ENCODE results near the gene MAP2K5.

Gene MAP2K5

DNA sequence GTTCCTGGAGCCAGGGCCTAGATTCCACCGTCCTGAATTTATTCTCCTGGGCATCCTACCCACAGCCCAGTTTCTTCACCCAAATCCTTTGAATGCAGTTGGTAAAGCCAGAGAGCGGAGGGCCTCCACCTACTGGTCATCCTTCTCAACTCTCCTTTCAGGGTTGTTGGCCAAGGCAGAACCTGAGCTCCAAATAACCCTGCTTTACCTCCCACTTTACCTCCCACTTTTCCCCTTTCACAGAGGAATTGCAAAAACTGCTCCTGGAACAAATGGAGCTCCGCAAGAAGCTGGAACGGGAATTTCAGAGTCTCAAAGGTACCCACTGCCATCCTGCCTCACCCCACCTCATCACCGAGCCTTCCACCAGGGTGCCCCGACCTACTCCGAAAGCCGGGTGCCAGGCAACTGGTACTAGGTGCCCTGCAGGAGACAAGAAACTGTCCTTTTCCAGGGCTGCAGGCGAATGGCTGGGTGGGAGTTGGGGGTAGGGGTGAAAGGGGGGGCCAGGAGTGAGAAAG, 289.6 kb downstream of the MAP2K5 start:
- Histone ChIP-seq H3K9ac (ENCODE audit: low read length) (no peak overlapping the region), H2BK5ac (ENCODE audit: low read length) (no peak overlapping the region)

DNA sequence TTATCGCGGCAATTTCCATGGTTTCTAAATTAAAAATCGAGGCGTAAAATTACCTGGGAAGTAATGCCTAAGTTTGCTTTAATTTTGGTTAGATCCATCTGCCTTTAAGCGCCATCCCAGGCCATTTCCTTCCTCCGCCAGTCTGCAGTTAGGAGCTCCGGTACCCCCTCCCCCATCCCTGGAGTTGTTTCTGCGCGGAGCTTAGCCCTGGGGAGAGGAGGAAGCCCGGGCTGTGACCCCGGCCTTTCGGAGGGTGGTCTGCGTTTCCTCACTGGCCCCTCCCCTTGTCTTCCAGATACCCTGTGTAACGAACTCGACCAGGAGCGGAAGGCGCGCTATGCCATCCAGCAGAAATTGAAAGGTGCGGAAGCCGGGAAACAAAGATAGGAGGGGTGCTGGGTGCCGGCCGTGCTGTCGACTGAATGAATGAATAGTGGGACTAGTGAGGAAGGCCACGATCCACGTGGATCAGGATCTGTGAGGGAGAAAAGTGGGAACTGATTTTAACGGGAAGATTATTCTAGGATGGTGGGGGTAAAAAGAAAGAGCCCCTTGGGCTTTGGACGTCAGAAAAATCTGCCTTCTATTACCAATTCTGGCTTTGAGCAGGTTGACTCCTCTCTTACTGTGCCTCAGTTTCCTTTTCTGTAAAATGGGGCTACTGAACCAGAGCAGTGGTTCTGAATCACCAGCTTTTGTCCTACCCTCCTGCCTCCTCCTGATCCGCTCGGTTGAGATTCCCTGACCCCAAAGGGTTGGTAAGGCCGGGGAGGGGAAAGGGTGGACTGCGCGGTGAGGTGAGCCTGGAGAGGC, 290.6 kb downstream of the MAP2K5 start:
- H3K9ac ChIP-seq (ENCODE audit: low read length): peak overlapping the region; percentile 9
- H2BK120ac ChIP-seq (ENCODE audit: low read depth, low read length): no peak overlapping the region
- no peak overlapping the region for H4K8ac ChIP-seq (ENCODE audit: low read depth, low read length)
- no CpG with 5 or more reads among the region's 32 CpGs for WGBS (ENCODE audit: extremely low coverage, insufficient coverage, low lambda C conversion rate)
- no peak overlapping the region for H3K23ac ChIP-seq (ENCODE audit: low read length)
- no peak overlapping the region for H3K18ac ChIP-seq (ENCODE audit: low read length)
- H3K27me3 ChIP-seq (ENCODE audit: insufficient read depth, low read length, poor library complexity): peaks cover 76% of the 10 kb centered on the region
- H3K79me2 ChIP-seq (ENCODE audit: control insufficient read depth, insufficient read depth, low read length): no peaks in the 10 kb centered on the region
- H3K56ac ChIP-seq (ENCODE audit: low read length): no peak overlapping the region
- no peak overlapping the region for H4K5ac ChIP-seq (ENCODE audit: low read length)
- H3K36me3 ChIP-seq (ENCODE audit: control insufficient read depth, insufficient read depth, low read length): no peaks in the 10 kb centered on the region
- no peak for DNase-seq
- no peak overlapping the region for H3K4me3 ChIP-seq (ENCODE audit: low read length)
- H3K79me1 ChIP-seq (ENCODE audit: low read length): no peaks in the 10 kb centered on the region
- no peak overlapping the region for H2BK15ac ChIP-seq (replicated peaks; ENCODE audit: low read depth)
- no peak overlapping the region for H2AK5ac ChIP-seq (ENCODE audit: low read length)
- peak overlapping the region; percentile 32 for H3K4me2 ChIP-seq (ENCODE audit: low read length)
- no peak overlapping the region for H3K27ac ChIP-seq (ENCODE audit: low read depth, low read length)
- H2BK5ac ChIP-seq (ENCODE audit: low read length): no peak overlapping the region
- peaks cover 4% of the 10 kb centered on the region for H3K4me1 ChIP-seq (ENCODE audit: control insufficient read depth, low read depth, low read length)
- no peak overlapping the region for H3K4ac ChIP-seq (ENCODE audit: low read depth, low read length)

More for the DNA sequence above, 289.6 kb downstream of the MAP2K5 start:
- no peak overlapping the region for H4K5ac ChIP-seq (ENCODE audit: low read length)
- no peak overlapping the region for H2BK120ac ChIP-seq (ENCODE audit: low read depth, low read length)
- no peaks in the 10 kb centered on the region for H3K79me1 ChIP-seq (ENCODE audit: low read length)
- peaks cover 80% of the 10 kb centered on the region for H3K27me3 ChIP-seq (ENCODE audit: insufficient read depth, low read length, poor library complexity)
- no peak overlapping the region for H3K4me3 ChIP-seq (ENCODE audit: low read length)
- no CpG with 5 or more reads among the region's 9 CpGs for whole genome bisulfite sequencing (ENCODE audit: extremely low coverage, insufficient coverage, low lambda C conversion rate)
- H3K4me2 ChIP-seq (ENCODE audit: low read length): no peak overlapping the region
- no peak overlapping the region for H2BK15ac ChIP-seq (replicated peaks; ENCODE audit: low read depth)
- H3K4me1 ChIP-seq (ENCODE audit: control insufficient read depth, low read depth, low read length): peaks cover 4% of the 10 kb centered on the region
- no peak overlapping the region for H3K23ac ChIP-seq (ENCODE audit: low read length)
- no peak overlapping the region for H3K4ac ChIP-seq (ENCODE audit: low read depth, low read length)
- DNase-seq: peak; percentile 80
- no peaks in the 10 kb centered on the region for H3K79me2 ChIP-seq (ENCODE audit: control insufficient read depth, insufficient read depth, low read length)
- no peak overlapping the region for H3K56ac ChIP-seq (ENCODE audit: low read length)
- H3K27ac ChIP-seq (ENCODE audit: low read depth, low read length): no peak overlapping the region
- H3K18ac ChIP-seq (ENCODE audit: low read length): no peak overlapping the region
- no peaks in the 10 kb centered on the region for H3K36me3 ChIP-seq (ENCODE audit: control insufficient read depth, insufficient read depth, low read length)
- no peak overlapping the region for H2AK5ac ChIP-seq (ENCODE audit: low read length)
- no peak overlapping the region for H4K8ac ChIP-seq (ENCODE audit: low read depth, low read length)

DNA sequence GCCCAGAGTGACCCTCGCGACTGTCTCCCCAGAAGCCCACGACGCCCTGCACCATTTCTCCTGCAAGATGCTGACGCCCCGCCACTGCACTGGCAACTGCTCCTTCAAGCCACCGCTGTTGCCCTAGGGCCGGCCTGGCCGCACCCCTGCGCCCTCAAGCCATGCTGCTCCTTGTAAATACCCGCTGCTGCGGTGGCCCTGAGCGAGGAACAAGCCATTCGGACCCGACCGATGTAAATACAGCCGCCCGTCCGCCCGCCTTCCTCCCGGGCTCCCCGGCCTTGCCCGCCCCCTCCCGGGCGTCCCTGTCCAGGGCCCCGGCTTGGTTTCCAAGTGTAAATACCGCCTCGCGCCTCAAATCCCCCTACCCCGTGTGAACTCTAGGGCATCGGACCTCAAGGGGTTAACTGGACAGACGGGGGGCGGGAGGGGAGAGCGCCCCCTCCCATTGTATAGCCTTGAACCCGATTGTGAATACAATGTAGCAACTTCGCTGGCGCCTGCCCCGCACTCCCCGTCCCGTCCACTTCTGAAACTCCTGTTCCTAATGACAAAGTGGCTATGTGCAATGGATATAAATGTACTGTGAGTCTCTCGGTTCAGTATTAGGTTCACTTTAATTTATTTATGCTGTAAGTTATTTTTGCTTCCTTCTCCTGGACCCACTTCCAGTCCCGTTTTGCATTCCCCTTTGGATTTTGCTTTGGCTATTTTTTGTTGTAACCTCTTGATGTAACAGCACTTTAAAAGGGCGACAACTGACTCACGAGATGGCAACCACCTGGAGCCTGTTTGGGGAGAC, 291.4 kb downstream of the MAP2K5 start:
- no peak overlapping the region for H2BK120ac ChIP-seq (ENCODE audit: low read depth, low read length)
- no peak overlapping the region for H3K18ac ChIP-seq (ENCODE audit: low read length)
- H3K23ac ChIP-seq (ENCODE audit: low read length): no peak overlapping the region
- H2BK5ac ChIP-seq (ENCODE audit: low read length): no peak overlapping the region
- peaks cover 4% of the 10 kb centered on the region for H3K4me1 ChIP-seq (ENCODE audit: control insufficient read depth, low read depth, low read length)
- no peaks in the 10 kb centered on the region for H3K79me1 ChIP-seq (ENCODE audit: low read length)
- H2BK15ac ChIP-seq (replicated peaks; ENCODE audit: low read depth): no peak overlapping the region
- peak overlapping the region; percentile 32 for H3K4me2 ChIP-seq (ENCODE audit: low read length)
- no peaks in the 10 kb centered on the region for H3K79me2 ChIP-seq (ENCODE audit: control insufficient read depth, insufficient read depth, low read length)
- H3K36me3 ChIP-seq (ENCODE audit: control insufficient read depth, insufficient read depth, low read length): no peaks in the 10 kb centered on the region
- H3K9ac ChIP-seq (ENCODE audit: low read length): peak overlapping the region; percentile 4
- no CpG with 5 or more reads among the region's 44 CpGs for WGBS (ENCODE audit: extremely low coverage, insufficient coverage, low lambda C conversion rate)
- H3K4ac ChIP-seq (ENCODE audit: low read depth, low read length): no peak overlapping the region
- no peak overlapping the region for H4K5ac ChIP-seq (ENCODE audit: low read length)
- peak; percentile 81 for DNase-seq
- H3K27me3 ChIP-seq (ENCODE audit: insufficient read depth, low read length, poor library complexity): peaks cover 69% of the 10 kb centered on the region
- H3K56ac ChIP-seq (ENCODE audit: low read length): no peak overlapping the region
- H2AK5ac ChIP-seq (ENCODE audit: low read length): no peak overlapping the region
- H3K27ac ChIP-seq (ENCODE audit: low read depth, low read length): no peak overlapping the region
- H3K4me3 ChIP-seq (ENCODE audit: low read length): no peak overlapping the region
- H4K8ac ChIP-seq (ENCODE audit: low read depth, low read length): no peak overlapping the region

DNA sequence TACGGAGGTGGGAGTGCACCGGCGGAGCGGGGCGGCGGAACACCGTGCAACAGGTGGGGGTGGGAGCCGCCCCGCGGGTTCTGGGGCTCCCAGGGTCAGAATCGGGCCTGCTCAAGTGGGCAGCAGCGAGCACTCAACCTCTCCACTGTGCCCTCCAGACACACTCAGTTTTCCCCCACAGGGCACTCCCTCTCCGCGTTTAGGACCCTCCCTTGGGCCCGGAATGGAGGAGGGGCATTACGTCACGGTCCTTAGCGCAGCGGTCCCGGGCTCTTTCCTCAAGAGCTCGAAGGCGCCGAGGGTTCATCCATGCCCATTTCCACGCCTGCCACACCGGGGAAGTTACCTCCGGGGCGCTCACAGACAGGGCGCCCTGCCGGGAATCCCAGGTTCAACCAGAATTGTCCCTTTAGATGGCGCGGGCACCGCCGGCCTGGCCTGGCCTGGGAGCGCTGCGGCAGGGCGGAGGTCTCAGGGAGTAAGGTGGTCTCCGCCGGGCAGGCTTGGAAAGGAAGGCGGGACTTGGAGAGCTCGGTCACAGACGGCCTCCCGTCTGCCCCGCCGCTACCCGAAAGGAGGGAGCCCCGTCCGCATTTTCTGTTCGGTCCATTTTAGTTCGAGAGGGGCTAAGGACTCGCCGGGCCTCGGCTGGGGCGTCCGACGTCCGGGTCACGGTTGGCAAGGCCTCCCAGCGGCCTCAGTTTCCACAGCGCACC, 292.2 kb downstream of the MAP2K5 start:
- Histone ChIP-seq H3K9ac (ENCODE audit: low read length) (peak overlapping the region; percentile 11), H3K79me1 (ENCODE audit: low read length) (no peaks in the 10 kb centered on the region), H2BK120ac (ENCODE audit: low read depth, low read length) (no peak overlapping the region), H3K23ac (ENCODE audit: low read length) (no peak overlapping the region), H3K56ac (ENCODE audit: low read length) (no peak overlapping the region), H3K79me2 (ENCODE audit: control insufficient read depth, insufficient read depth, low read length) (no peaks in the 10 kb centered on the region), H3K4me3 (ENCODE audit: low read length) (no peak overlapping the region), H3K18ac (ENCODE audit: low read length) (no peak overlapping the region), H3K27me3 (ENCODE audit: insufficient read depth, low read length, poor library complexity) (peaks cover 61% of the 10 kb centered on the region), H3K4ac (ENCODE audit: low read depth, low read length) (no peak overlapping the region), H2AK5ac (ENCODE audit: low read length) (no peak overlapping the region), H4K8ac (ENCODE audit: low read depth, low read length) (no peak overlapping the region), H3K36me3 (ENCODE audit: control insufficient read depth, insufficient read depth, low read length) (no peaks in the 10 kb centered on the region), H3K27ac (ENCODE audit: low read depth, low read length) (no peak overlapping the region), H4K5ac (ENCODE audit: low read length) (no peak overlapping the region), H2BK15ac (replicated peaks; ENCODE audit: low read depth) (no peak overlapping the region), H3K4me1 (ENCODE audit: control insufficient read depth, low read depth, low read length) (peaks cover 4% of the 10 kb centered on the region), H3K4me2 (ENCODE audit: low read length) (peak overlapping the region; percentile 63), H2BK5ac (ENCODE audit: low read length) (no peak overlapping the region)
- peak; percentile 57 for DNase-seq
- WGBS (ENCODE audit: extremely low coverage, insufficient coverage, low lambda C conversion rate): no CpG with 5 or more reads among the region's 59 CpGs

DNA sequence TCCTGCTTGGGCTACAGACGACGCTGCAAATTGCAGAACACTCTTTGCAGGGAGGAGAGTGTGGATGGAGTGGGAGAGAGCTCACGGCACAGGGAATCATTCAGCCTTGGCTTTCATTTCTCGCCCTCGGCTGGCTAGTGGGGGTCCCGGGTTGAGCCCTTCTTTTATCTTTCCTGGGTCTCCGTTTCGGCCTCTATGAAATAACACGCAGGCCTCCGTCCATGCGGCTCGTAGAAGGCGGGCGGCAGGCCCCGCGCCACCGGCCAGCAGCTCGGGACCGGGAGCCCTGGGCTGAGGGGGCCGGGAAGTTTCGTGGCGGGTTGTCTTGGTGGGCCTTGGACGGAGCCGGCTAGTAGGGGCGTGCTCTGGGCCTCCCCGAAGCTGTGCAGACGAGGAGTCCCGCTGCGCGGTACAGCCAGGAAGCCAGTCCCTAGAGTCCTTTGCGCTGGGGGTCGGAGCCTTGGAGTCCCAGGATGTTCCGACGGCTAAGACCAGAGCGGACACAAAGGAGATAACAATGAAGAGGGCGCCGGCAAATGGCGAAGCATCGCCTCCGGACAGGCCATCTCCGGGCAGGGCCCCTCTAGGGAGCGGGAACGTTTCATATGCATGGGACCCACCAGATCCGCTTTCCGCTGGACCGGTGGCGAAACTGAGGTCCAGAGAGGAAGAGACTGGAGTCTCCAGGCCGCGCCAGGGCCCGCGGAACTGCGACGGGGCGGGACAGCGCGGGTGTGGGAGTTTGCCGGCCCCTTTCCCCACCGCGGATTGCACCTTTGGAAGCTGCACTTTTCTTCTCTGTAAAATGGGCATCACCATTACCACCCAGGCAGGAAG, 293.0 kb downstream of the MAP2K5 start:
- Histone ChIP-seq H3K23ac (ENCODE audit: low read length) (no peak overlapping the region), H3K79me1 (ENCODE audit: low read length) (no peaks in the 10 kb centered on the region), H4K5ac (ENCODE audit: low read length) (no peak overlapping the region), H3K56ac (ENCODE audit: low read length) (no peak overlapping the region), H3K4me1 (ENCODE audit: control insufficient read depth, low read depth, low read length) (peaks cover 4% of the 10 kb centered on the region), H2AK5ac (ENCODE audit: low read length) (no peak overlapping the region), H3K4me3 (ENCODE audit: low read length) (no peak overlapping the region), H3K4ac (ENCODE audit: low read depth, low read length) (no peak overlapping the region), H3K79me2 (ENCODE audit: control insufficient read depth, insufficient read depth, low read length) (no peaks in the 10 kb centered on the region), H3K9ac (ENCODE audit: low read length) (peak overlapping the region; percentile 20), H4K8ac (ENCODE audit: low read depth, low read length) (no peak overlapping the region), H3K36me3 (ENCODE audit: control insufficient read depth, insufficient read depth, low read length) (no peaks in the 10 kb centered on the region), H2BK120ac (ENCODE audit: low read depth, low read length) (no peak overlapping the region), H3K27me3 (ENCODE audit: insufficient read depth, low read length, poor library complexity) (peaks cover 53% of the 10 kb centered on the region), H3K18ac (ENCODE audit: low read length) (no peak overlapping the region), H3K4me2 (ENCODE audit: low read length) (peak overlapping the region; percentile 37), H3K27ac (ENCODE audit: low read depth, low read length) (no peak overlapping the region), H2BK15ac (replicated peaks; ENCODE audit: low read depth) (no peak overlapping the region), H2BK5ac (ENCODE audit: low read length) (no peak overlapping the region)
- no CpG with 5 or more reads among the region's 59 CpGs for WGBS (ENCODE audit: extremely low coverage, insufficient coverage, low lambda C conversion rate)
- DNase-seq: peak; percentile 60
